HG02798 (cell line): ENCODE results near the gene GTF2I.
"Not testable (repeated sequence)": the region's sequence is repeated elsewhere in the genome, so short reads cannot be mapped to it uniquely, and the experiment has no call there.

Experiments
- ATAC-seq: cut with Tn5 transposase; IDR thresholded peaks from one replicate; pipeline ENCODE4 v1.9.1; 2021; ENCODE audit warnings: mild to moderate bottlenecking; ENCODE audit not compliant: unreplicated experiment, poor library complexity

GTF2I gene

GRCh38 chr7:74708569-74709275, 51.2 kb downstream of the GTF2I start:
- ATAC-seq = no peak

GRCh38 chr7:74709880-74710671, 52.6 kb downstream of the GTF2I start:
- no peak for ATAC-seq

- no peak for ATAC-seq
These were observed 56.0 kb downstream of the GTF2I start for GRCh38 chr7:74713567-74713966.

GRCh38 chr7:74717889-74718288, 60.4 kb downstream of the GTF2I start:
- no peak for ATAC-seq

GRCh38 chr7:74718336-74718735, 60.8 kb downstream of the GTF2I start:
- no peak for ATAC-seq

- no peak for ATAC-seq
These were observed 64.6 kb downstream of the GTF2I start for GRCh38 chr7:74722153-74722552.

GRCh38 chr7:74725840-74726239, 68.3 kb downstream of the GTF2I start:
- ATAC-seq = no peak

GRCh38 chr7:74726309-74727101, 69.0 kb downstream of the GTF2I start:
- ATAC-seq = no peak

- not testable (repeated sequence) for ATAC-seq
These were observed 71.2 kb downstream of the GTF2I start for GRCh38 chr7:74728686-74729085.

- not testable (repeated sequence) for ATAC-seq
These were observed 72.7 kb downstream of the GTF2I start for GRCh38 chr7:74730186-74730585.

GRCh38 chr7:74739974-74740703, 82.6 kb downstream of the GTF2I start:
- not testable (repeated sequence) for ATAC-seq

GRCh38 chr7:74743936-74744557, 86.5 kb downstream of the GTF2I start:
- not testable (repeated sequence) for ATAC-seq

- ATAC-seq = not testable (repeated sequence)
These were observed 96.5 kb downstream of the GTF2I start for GRCh38 chr7:74753921-74754482.

- ATAC-seq = not testable (repeated sequence)
These were observed 99.2 kb downstream of the GTF2I start for GRCh38 chr7:74756673-74757072.

- not testable (repeated sequence) for ATAC-seq
These were observed 100.8 kb downstream of the GTF2I start for GRCh38 chr7:74758268-74758667.

GRCh38 chr7:74758982-74759381, 101.5 kb downstream of the GTF2I start:
- not testable (repeated sequence) for ATAC-seq

- not testable (repeated sequence) for ATAC-seq
These were observed 107.8 kb downstream of the GTF2I start for GRCh38 chr7:74765205-74765918.

GRCh38 chr7:74766509-74766908, 109.0 kb downstream of the GTF2I start:
- ATAC-seq = peak; percentile 40

- ATAC-seq = not testable (repeated sequence)
These were observed 109.5 kb downstream of the GTF2I start for GRCh38 chr7:74766991-74767390.
